HG02943 (cell line): Measurements from ENCODE around the gene PTH2.
"Not testable (repeated sequence)": the region's sequence is repeated elsewhere in the genome, so short reads cannot be mapped to it uniquely, and the experiment has no call there.

Source experiments
- ATAC-seq: cut with Tn5 transposase; IDR thresholded peaks from one replicate; pipeline ENCODE4 v1.9.1; 2021; ENCODE audit warnings: mild to moderate bottlenecking, low read depth, moderate library complexity; ENCODE audit not compliant: unreplicated experiment

The PTH2 gene

GRCh38 chr19:49390131-49390928 is 32.9 kb downstream of the PTH2 start:
- no peak for ATAC-seq

- ATAC-seq = no peak
Observed at GRCh38 chr19:49389406-49389805, 33.8 kb downstream of the PTH2 start.

- no peak for ATAC-seq
Observed at GRCh38 chr19:49387936-49388372, 35.3 kb downstream of the PTH2 start, which contains the start of gene KASH5. KASH5 (plus strand) TSS chr19:49388249; CDS start chr19:49390884, 2,635 bp downstream.

- no peak for ATAC-seq
Observed at GRCh38 chr19:49383599-49383998, 39.6 kb downstream of the PTH2 start.

GRCh38 chr19:49382639-49383038 is 40.6 kb downstream of the PTH2 start:
- ATAC-seq = no peak

GRCh38 chr19:49380391-49380790 is 42.9 kb downstream of the PTH2 start:
- ATAC-seq = no peak

GRCh38 chr19:49378512-49378911 is 44.7 kb downstream of the PTH2 start:
- ATAC-seq = no peak

- ATAC-seq = no peak
Observed at GRCh38 chr19:49374665-49375434, 48.4 kb downstream of the PTH2 start.

- ATAC-seq = not testable (repeated sequence)
Observed at GRCh38 chr19:49373174-49373573, 50.1 kb downstream of the PTH2 start.
